DOHH2 (cell line): ENCODE data around the gene BLOC1S1.

Experiments used
- H3F3A ChIP-seq: fragments of 200-600 bp; sonication (generic), shearing (Covaris generic); 2 replicates; pipeline ENCODE4 v1.6.0; 2016; ENCODE audit warnings: antibody characterized with exemption, mild to moderate bottlenecking; ENCODE audit not compliant: control insufficient read depth, insufficient read depth
- H3K27ac ChIP-seq: fragments of 200-600 bp; sonication (generic); 2 replicates; pipeline ENCODE4 v1.5.1; 2014; ENCODE audit warnings: low read depth, mild to moderate bottlenecking, low read length, moderate library complexity
- H3K27me3 ChIP-seq: fragments of 200-600 bp; sonication (generic); 2 replicates; pipeline ENCODE4 v1.6.1; 2014; ENCODE audit warnings: mild to moderate bottlenecking, low read length, mixed read lengths; ENCODE audit not compliant: control insufficient read depth
- H3K36me3 ChIP-seq: fragments of 200-600 bp; sonication (generic); 2 replicates; pipeline ENCODE4 v1.6.1; 2014; ENCODE audit warnings: mild to moderate bottlenecking, low read length, moderate library complexity, mixed read lengths; ENCODE audit not compliant: control insufficient read depth
- H3K4me1 ChIP-seq: fragments of 200-600 bp; sonication (generic); 2 replicates; pipeline ENCODE4 v1.6.1; 2014; ENCODE audit warnings: mild to moderate bottlenecking, low read length, mixed read lengths; ENCODE audit not compliant: control insufficient read depth
- H3K4me2 ChIP-seq: fragments of 200-600 bp; sonication (generic); 2 replicates; pipeline ENCODE4 v1.6.0; 2014; ENCODE audit warnings: mild to moderate bottlenecking, low read length, moderate library complexity
- H3K4me3 ChIP-seq: fragments of 200-600 bp; sonication (generic); 2 replicates; pipeline ENCODE4 v1.5.1; 2014; ENCODE audit warnings: mild to moderate bottlenecking, low read length, mixed read lengths
- H3K79me2 ChIP-seq: fragments of 200-600 bp; sonication (generic); 2 replicates; pipeline ENCODE4 v1.6.1; 2014; ENCODE audit warnings: mild to moderate bottlenecking, low read length, mixed read lengths; ENCODE audit not compliant: control insufficient read depth
- H3K9me2 ChIP-seq: fragments of 200-600 bp; sonication (generic); replicated peaks from 2 replicates; pipeline ENCODE4 v1.6.1; 2014; ENCODE audit warnings: mild to moderate bottlenecking, low read length, mixed read lengths; ENCODE audit not compliant: control insufficient read depth
- H3K9me3 ChIP-seq: fragments of 200-600 bp; sonication (generic); 2 replicates; pipeline ENCODE4 v1.6.1; 2014; ENCODE audit warnings: antibody characterized with exemption, low read length, mixed read lengths; ENCODE audit not compliant: control insufficient read depth, insufficient read depth
- H4K20me1 ChIP-seq: fragments of 200-600 bp; sonication (generic); 2 replicates; pipeline ENCODE4 v1.6.0; 2014; ENCODE audit warnings: low read depth, mild to moderate bottlenecking, antibody characterized with exemption, low read length, moderate library complexity; ENCODE audit not compliant: control insufficient read depth, insufficient read depth
- EZH2phosphoT487 ChIP-seq: fragments of 200-600 bp; sonication (generic); IDR thresholded peaks from 2 replicates; pipeline ENCODE4 v1.6.1; 2017; ENCODE audit warnings: borderline replicate concordance, mild to moderate bottlenecking, antibody characterized with exemption, low read length, moderate library complexity, mixed read lengths
- TF ChIP-seq, protein P1 (sequence below): fragments of 200-600 bp; sonication (generic); IDR thresholded peaks from one replicate; pipeline ENCODE4 v1.5.1; 2014; ENCODE audit warnings: antibody characterized with exemption, mild to moderate bottlenecking, low read depth, low read length; ENCODE audit not compliant: poor library complexity, severe bottlenecking

BLOC1S1 gene

DNA sequence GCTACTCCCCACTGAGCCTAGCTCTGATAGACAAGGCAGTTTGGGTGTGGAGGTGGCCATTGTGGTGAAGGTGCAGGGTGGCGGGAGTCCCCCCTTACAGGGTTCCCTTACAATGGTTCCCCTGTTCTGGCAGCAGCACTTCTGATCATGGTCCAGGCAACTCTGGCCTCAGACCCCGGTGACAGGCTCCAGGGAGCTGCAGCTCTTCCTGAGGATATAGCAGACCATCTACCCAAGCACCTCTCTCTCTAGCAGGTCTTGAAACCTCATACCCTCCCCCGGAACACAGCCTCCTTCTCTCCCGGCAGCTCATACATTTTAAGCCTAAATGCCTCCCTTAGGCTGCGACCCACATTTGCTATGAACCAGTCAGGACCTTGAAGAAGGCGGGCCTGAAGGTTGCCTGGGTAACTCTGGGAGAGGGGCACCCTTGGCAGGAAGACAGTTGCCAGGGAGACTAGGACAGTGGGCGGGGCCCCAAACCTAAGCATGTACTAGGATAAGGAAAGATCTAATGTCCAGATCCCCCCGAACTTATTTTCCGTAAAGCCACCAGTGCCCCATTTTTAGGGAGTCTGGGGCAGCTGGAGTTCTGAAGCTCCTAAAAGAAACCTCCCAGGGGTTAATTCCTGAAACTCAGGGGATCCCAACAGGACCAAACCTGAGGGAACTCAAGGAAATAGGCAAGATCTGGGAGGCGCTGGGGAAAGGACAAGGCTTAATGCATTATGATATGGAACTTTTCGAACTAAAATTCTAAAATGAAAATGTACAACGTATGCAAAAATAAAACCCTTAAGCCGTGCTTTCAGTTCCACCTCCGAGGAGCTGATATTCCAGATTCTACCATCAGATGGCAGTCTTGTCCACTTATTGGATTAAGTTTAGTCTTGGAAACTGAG, 22.5 kb downstream of the BLOC1S1 start:
- no peaks in the 10 kb centered on the region for H3K9me3 ChIP-seq
- no peaks in the 10 kb centered on the region for H3K36me3 ChIP-seq
- no peaks in the 10 kb centered on the region for H3K79me2 ChIP-seq
- H3K4me2 ChIP-seq: peak overlapping the region; percentile 99
- H3K27ac ChIP-seq: peak overlapping the region; percentile 74
- peaks cover 4% of the 10 kb centered on the region; the same call in 1 of the 2 replicates for H3K27me3 ChIP-seq
- no peaks in the 10 kb centered on the region for H3K9me2 ChIP-seq
- H3F3A ChIP-seq: peaks cover 4% of the 10 kb centered on the region
- H4K20me1 ChIP-seq: no peaks in the 10 kb centered on the region
- H3K4me1 ChIP-seq: peaks cover 31% of the 10 kb centered on the region
- H3K4me3 ChIP-seq: peak overlapping the region; percentile 90
- no peak for TF ChIP-seq EZH2phosphoT487
- TF ChIP-seq, protein P1, sequence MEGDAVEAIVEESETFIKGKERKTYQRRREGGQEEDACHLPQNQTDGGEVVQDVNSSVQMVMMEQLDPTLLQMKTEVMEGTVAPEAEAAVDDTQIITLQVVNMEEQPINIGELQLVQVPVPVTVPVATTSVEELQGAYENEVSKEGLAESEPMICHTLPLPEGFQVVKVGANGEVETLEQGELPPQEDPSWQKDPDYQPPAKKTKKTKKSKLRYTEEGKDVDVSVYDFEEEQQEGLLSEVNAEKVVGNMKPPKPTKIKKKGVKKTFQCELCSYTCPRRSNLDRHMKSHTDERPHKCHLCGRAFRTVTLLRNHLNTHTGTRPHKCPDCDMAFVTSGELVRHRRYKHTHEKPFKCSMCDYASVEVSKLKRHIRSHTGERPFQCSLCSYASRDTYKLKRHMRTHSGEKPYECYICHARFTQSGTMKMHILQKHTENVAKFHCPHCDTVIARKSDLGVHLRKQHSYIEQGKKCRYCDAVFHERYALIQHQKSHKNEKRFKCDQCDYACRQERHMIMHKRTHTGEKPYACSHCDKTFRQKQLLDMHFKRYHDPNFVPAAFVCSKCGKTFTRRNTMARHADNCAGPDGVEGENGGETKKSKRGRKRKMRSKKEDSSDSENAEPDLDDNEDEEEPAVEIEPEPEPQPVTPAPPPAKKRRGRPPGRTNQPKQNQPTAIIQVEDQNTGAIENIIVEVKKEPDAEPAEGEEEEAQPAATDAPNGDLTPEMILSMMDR: peak; percentile 77

DNA sequence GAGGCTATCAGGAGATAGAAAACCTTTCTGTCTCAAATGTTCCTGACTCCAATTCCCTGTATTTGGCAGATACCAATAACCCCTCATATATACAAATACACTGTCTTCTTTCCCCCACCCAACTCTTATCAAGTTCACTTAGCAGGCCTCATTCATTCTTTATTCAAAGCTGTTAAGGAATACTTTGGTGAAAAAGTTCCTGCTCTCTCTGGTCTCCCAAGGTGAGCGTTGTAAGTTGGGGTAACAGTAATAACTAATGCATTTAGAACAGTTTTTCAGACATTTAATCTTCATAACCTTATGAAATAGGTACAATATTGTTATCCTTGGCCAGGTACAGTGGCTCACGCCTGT, 23.2 kb downstream of the BLOC1S1 start:
- Histone ChIP-seq H3K79me2 (peaks cover 6% of the 10 kb centered on the region), H3K4me3 (peak overlapping the region; percentile 90), H3K9me2 (no peaks in the 10 kb centered on the region), H3F3A (peaks cover 4% of the 10 kb centered on the region), H3K4me1 (peaks cover 32% of the 10 kb centered on the region), H4K20me1 (no peaks in the 10 kb centered on the region), H3K9me3 (no peaks in the 10 kb centered on the region), H3K36me3 (no peaks in the 10 kb centered on the region), H3K4me2 (peak overlapping the region; percentile 99), H3K27ac (peak overlapping the region; percentile 74; the same call in 1 of the 2 replicates), H3K27me3 (peaks cover 4% of the 10 kb centered on the region; the same call in 1 of the 2 replicates)
- TF ChIP-seq, protein P1: no peak
- no peak for TF ChIP-seq EZH2phosphoT487

DNA sequence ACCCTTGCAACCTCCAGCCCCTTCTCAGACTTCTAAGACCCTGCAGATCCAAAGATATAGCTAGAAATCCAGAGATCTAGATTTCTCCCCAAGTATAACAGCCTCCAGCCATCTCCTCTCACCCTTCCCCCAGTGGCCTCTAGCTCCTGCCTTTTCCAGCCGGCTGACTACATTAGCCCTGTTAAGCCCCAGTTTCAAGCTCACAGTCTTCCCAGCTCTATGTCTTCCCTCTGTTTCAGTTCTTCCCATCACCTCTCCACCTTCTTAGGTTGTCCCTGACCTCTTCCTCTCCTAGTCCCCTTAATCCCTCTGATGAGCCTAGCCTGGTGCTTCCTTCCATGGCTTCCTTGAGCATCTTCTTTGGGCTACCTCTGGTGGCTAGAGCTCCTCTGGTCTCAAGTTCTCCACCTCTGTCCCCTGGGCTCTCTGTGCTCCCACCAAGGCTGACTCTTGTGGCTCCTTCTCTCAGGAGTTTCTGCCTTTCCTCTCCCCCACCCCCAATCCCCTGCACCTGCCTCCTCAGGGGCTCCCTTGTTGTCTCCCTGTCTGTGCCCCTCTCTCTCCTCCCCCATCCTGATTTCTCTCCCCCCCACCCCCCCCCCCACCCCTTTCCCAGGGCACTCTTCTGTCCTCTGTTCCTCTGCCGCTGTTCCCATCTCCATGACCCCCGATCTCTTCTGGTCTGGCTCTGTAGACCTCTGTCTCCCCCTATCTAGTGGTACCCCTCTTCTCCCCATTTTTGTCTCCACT, 26.3 kb downstream of the BLOC1S1 start:
- no peak overlapping the region for H3K27ac ChIP-seq

More for the DNA sequence above, 26.3 kb downstream of the BLOC1S1 start:
- peaks cover 14% of the 10 kb centered on the region for H3F3A ChIP-seq
- peaks cover 4% of the 10 kb centered on the region; the same call in 1 of the 2 replicates for H3K27me3 ChIP-seq
- H3K79me2 ChIP-seq: peaks cover 19% of the 10 kb centered on the region
- H3K4me3 ChIP-seq: peak overlapping the region; percentile 76
- no peaks in the 10 kb centered on the region for H3K36me3 ChIP-seq
- TF ChIP-seq EZH2phosphoT487: no peak
- TF ChIP-seq, protein P1: no peak
- 0 out of 2 replicates have a peak, but pooled peaks cover 8% of the 10 kb centered on the region for H4K20me1 ChIP-seq
- no peaks in the 10 kb centered on the region for H3K9me2 ChIP-seq
- peaks cover 62% of the 10 kb centered on the region for H3K4me1 ChIP-seq
- peak overlapping the region; percentile 85 for H3K4me2 ChIP-seq
- no peaks in the 10 kb centered on the region for H3K9me3 ChIP-seq
